IMR-90 (cell line): Measurements from ENCODE around the gene FIBCD1. TPM values are rescaled to one million over a fixed set of nuclear protein-coding genes. Genes with fewer than 3 reads are reported as not detected.

ENCODE experiments used
- ATAC-seq: fragments of 200-7000 bp; cut with Tn5 transposase; 2 replicates; pipeline ENCODE4 v1.9.1; 2020; ENCODE audit warnings: low read depth, mild to moderate bottlenecking, moderate library complexity
- BruUV-seq: library from RNA; stranded (reverse); fragments of 400-500 nt; replicated peaks from 2 replicates; lab custom pipeline; 2021; lab: Mats Ljungman, UMichigan
- CTCF ChIA-PET: fragments of 300-600 bp; formaldehyde crosslinking; extraction: SDS; loops from one replicate; lab custom pipeline; 2021; ENCODE audit warnings: antibody characterized with exemption; lab: Yijun Ruan, JAX
- POLR2A ChIA-PET: fragments of 300-600 bp; sonication (Branson Sonifier 250); formaldehyde crosslinking; loops from one replicate; lab custom pipeline; 2022; ENCODE audit warnings: antibody characterized with exemption; ENCODE audit not compliant: unreplicated experiment; lab: Charles Lee
- DNase-seq: peaks from one replicate; pipeline ENCODE4 v3.0.0; 2013
- H2AFZ ChIP-seq: replicated peaks from 2 replicates; pipeline ENCODE3; 2013; ENCODE audit warnings: low read length, mild to moderate bottlenecking; ENCODE audit not compliant: poor library complexity
- H2AK5ac ChIP-seq: 2 replicates; pipeline ENCODE4 v1.6.1; 2013; ENCODE audit warnings: low read depth, low read length, inconsistent platforms
- H2AK9ac ChIP-seq: replicated peaks from 2 replicates; pipeline ENCODE3; 2013; ENCODE audit warnings: mild to moderate bottlenecking, low read depth, low read length, moderate library complexity; ENCODE audit not compliant: poor library complexity
- H2BK120ac ChIP-seq: 2 replicates; pipeline ENCODE4 v1.6.1; 2013; ENCODE audit warnings: low read depth, low read length, inconsistent platforms
- H2BK15ac ChIP-seq: 3 replicates; pipeline ENCODE4 v1.6.1; 2013; ENCODE audit warnings: low read depth, low read length, inconsistent platforms
- H2BK20ac ChIP-seq: 2 replicates; pipeline ENCODE4 v1.6.1; 2013; ENCODE audit warnings: low read depth, mild to moderate bottlenecking, inconsistent platforms, low read length, moderate library complexity
- H2BK5ac ChIP-seq: 2 replicates; pipeline ENCODE4 v1.6.1; 2013; ENCODE audit warnings: mild to moderate bottlenecking, low read depth, low read length, inconsistent platforms; ENCODE audit not compliant: poor library complexity, severe bottlenecking
- H3K14ac ChIP-seq: replicated peaks from 2 replicates; pipeline ENCODE4 v1.6.1; 2013; ENCODE audit warnings: low read depth, low read length, inconsistent platforms
- H3K18ac ChIP-seq: 2 replicates; pipeline ENCODE4 v1.6.1; 2013; ENCODE audit warnings: low read depth, low read length, control low read depth
- H3K23ac ChIP-seq: 2 replicates; pipeline ENCODE4 v1.6.1; 2013; ENCODE audit warnings: low read depth, low read length, inconsistent platforms
- H3K27ac ChIP-seq: 2 replicates; pipeline ENCODE4 v1.5.1; 2013; ENCODE audit warnings: mild to moderate bottlenecking, control low read depth, low read length; ENCODE audit not compliant: insufficient read depth
- H3K27me3 ChIP-seq: 2 replicates; pipeline ENCODE4 v1.6.1; 2013; ENCODE audit warnings: low read length; ENCODE audit not compliant: control insufficient read depth, insufficient read depth
- H3K36me3 ChIP-seq: 2 replicates; pipeline ENCODE4 v1.6.1; 2013; ENCODE audit warnings: low read length, mixed read lengths; ENCODE audit not compliant: control insufficient read depth, insufficient read depth
- H3K4ac ChIP-seq: 2 replicates; pipeline ENCODE4 v1.6.1; 2013; ENCODE audit warnings: low read depth, low read length, inconsistent platforms
- H3K4me1 ChIP-seq: 2 replicates; pipeline ENCODE4 v1.6.1; 2013; ENCODE audit warnings: low read length, mixed read lengths; ENCODE audit not compliant: control insufficient read depth, insufficient read depth
- H3K4me2 ChIP-seq: 2 replicates; pipeline ENCODE4 v1.6.1; 2013; ENCODE audit warnings: low read depth, mild to moderate bottlenecking, control low read depth, low read length, moderate library complexity
- H3K4me3 ChIP-seq: 2 replicates; pipeline ENCODE4 v1.5.1; 2013; ENCODE audit warnings: low read depth, mild to moderate bottlenecking, control low read depth, low read length, moderate library complexity; ENCODE audit not compliant: insufficient read depth
- H3K56ac ChIP-seq: 2 replicates; pipeline ENCODE4 v1.6.1; 2013; ENCODE audit warnings: low read length, inconsistent platforms; ENCODE audit not compliant: insufficient read depth; ENCODE audit errors: extremely low read depth
- H3K79me1 ChIP-seq, 2 experiments: 2 replicates each; pipeline ENCODE4 v1.6.1; 2013; ENCODE audit warnings: low read length in 2 of 2, inconsistent platforms in 1 of 2, low read depth in 1 of 2
- H3K9ac ChIP-seq: 2 replicates; pipeline ENCODE4 v1.6.1; 2013; ENCODE audit warnings: low read depth, low read length, control low read depth
- H3K9me1 ChIP-seq: 2 replicates; pipeline ENCODE4 v1.6.1; 2013; ENCODE audit warnings: low read length, inconsistent platforms; ENCODE audit not compliant: insufficient read depth
- H3K9me3 ChIP-seq: 2 replicates; pipeline ENCODE4 v1.6.1; 2013; ENCODE audit warnings: low read length; ENCODE audit not compliant: control insufficient read depth, insufficient read depth
- H4K20me1 ChIP-seq: 2 replicates; pipeline ENCODE4 v1.6.1; 2013; ENCODE audit warnings: low read length, inconsistent platforms; ENCODE audit not compliant: insufficient read depth
- H4K5ac ChIP-seq: 2 replicates; pipeline ENCODE4 v1.6.1; 2013; ENCODE audit warnings: mild to moderate bottlenecking, low read depth, low read length, control low read depth
- H4K8ac ChIP-seq, 2 experiments: 2 replicates each; pipeline ENCODE4 v1.6.1; 2013; ENCODE audit warnings: low read depth in 2 of 2, low read length in 2 of 2, control low read depth in 1 of 2, inconsistent platforms in 1 of 2
- H4K91ac ChIP-seq: 2 replicates; pipeline ENCODE4 v1.6.1; 2013; ENCODE audit warnings: low read depth, low read length, inconsistent platforms; ENCODE audit not compliant: insufficient read depth
- CHD1 ChIP-seq: IDR thresholded peaks from 2 replicates; pipeline ENCODE4 v1.6.1; 2012; ENCODE audit warnings: low read depth, low read length, improper control_type of control experiment
- ELK1 ChIP-seq: fragments of 150-350 bp; IDR thresholded peaks from 2 replicates; pipeline ENCODE4 v1.6.1; 2016; ENCODE audit warnings: low read depth, mild to moderate bottlenecking, low read length, moderate library complexity, borderline replicate concordance
- WGBS, 2 experiments: methylation state at CpG; one replicate each; pipeline versions ENCODE4 v1.1.5 to v1.1.7; 2013; ENCODE audit warnings: missing lambda C conversion rate in 2 of 2; ENCODE audit not compliant: insufficient read length in 1 of 2; ENCODE audit errors: extremely low coverage in 2 of 2; 5-methylcytosine and 5-hydroxymethylcytosine counted together
- dilution Hi-C: fragments of 300-500 bp; cut with HindIII; formaldehyde crosslinking; loops from one replicate; pipeline ENCODE4 v1.14.3; 2018; ENCODE audit warnings: low sequenced_read_pairs; ENCODE audit not compliant: unreplicated experiment
- in situ Hi-C: fragments of 300-500 bp; cut with MboI; formaldehyde crosslinking; loops from 3 replicates; pipeline ENCODE4 v1.14.3; 2019; ENCODE audit warnings: low sequenced_read_pairs, inconsistent platforms, mixed read lengths
- intact Hi-C: fragments of 100-400 bp; cut with micrococcal nuclease; formaldehyde crosslinking; loops from 2 replicates; pipeline ENCODE4 v1.10.0; 2022
- polyA plus RNA-seq, 3 experiments: library from polyadenylated mRNA; depleted of rRNA; stranded (reverse); fragments of >200 nt; gene quantifications; 2 replicates each; pipeline ENCODE4 v1.2.3, GENCODE V29; 2012; ENCODE audit warnings: low replicate concordance in 1 of 3
- total RNA-seq: library from RNA; depleted of rRNA; stranded (reverse); fragments of >200 nt; gene quantifications from 2 replicates; pipeline ENCODE4 v1.2.3, GENCODE V29; 2012

Gene FIBCD1
- total and polyA plus RNA-seq, 2 of the 4 experiments (the other 2 are of a cell fraction), result 1.1 to 10.1 TPM

- dilution Hi-C loops, result no loop called here
- ATAC-seq, result no peak
- no peak overlapping the region for H2AK5ac ChIP-seq
- H3K4me3 ChIP-seq, result no peak overlapping the region
- no peak overlapping the region for H3K9ac ChIP-seq
- H4K5ac ChIP-seq, result no peak overlapping the region
- H2BK15ac ChIP-seq, result no peak overlapping the region
- H2BK5ac ChIP-seq, result no peak overlapping the region
- peaks cover 2% of the 10 kb centered on the region; the same call in 1 of the 2 replicates for H3K9me3 ChIP-seq
- ChIA-PET CTCF (no interaction called here), POLR2A (no interaction called here)
- H3K23ac ChIP-seq, result no peak overlapping the region
- H4K8ac ChIP-seq, result no peak overlapping the region
- H4K20me1 ChIP-seq, result peaks cover 4% of the 10 kb centered on the region; the same call in 1 of the 2 replicates
- peaks cover 2% of the 10 kb centered on the region; the same call in 1 of the 2 replicates for H3K27me3 ChIP-seq
- in situ Hi-C loops, result no loop called here
- no peak overlapping the region for H2BK20ac ChIP-seq
- H3K18ac ChIP-seq, result no peak overlapping the region
- no peak overlapping the region for H3K4me2 ChIP-seq
- H4K91ac ChIP-seq, result no peak overlapping the region
- no peak overlapping the region for H2BK120ac ChIP-seq
- H3K9me1 ChIP-seq, result no peaks in the 10 kb centered on the region
- intact Hi-C loops, result no loop called here
- no peaks in the 10 kb centered on the region for H3K4me1 ChIP-seq
- no TSS peak for BruUV-seq
- H2AK9ac ChIP-seq, result no peak overlapping the region
- H2AFZ ChIP-seq, result no peak overlapping the region
- no peak overlapping the region for H3K56ac ChIP-seq
- no peak for DNase-seq
- H3K4ac ChIP-seq, result no peak overlapping the region
- no peaks in the 10 kb centered on the region for H3K79me1 ChIP-seq
- no peak overlapping the region for H3K14ac ChIP-seq
- no peak overlapping the region for H3K27ac ChIP-seq
- 78% methylated on average over 8 of the region's 25 CpGs; no CpG with 5 or more reads in 1 of the 2 experiments for WGBS, 2 experiments
- TF ChIP-seq CHD1 (no peak), ELK1 (no peak)
- H3K36me3 ChIP-seq, result no peaks in the 10 kb centered on the region
Observed at GRCh38 chr9:130903194-130904069, 35.6 kb downstream of the FIBCD1 start.
